GM12874 (cell line): Measurements from ENCODE around the gene NLRP7.

Experiments
- TF ChIP-seq, protein P1 (sequence below): IDR thresholded peaks from 2 replicates; pipeline ENCODE4 v1.5.1; 2011; ENCODE audit warnings: low read depth, mild to moderate bottlenecking, control low read depth, low read length, moderate library complexity; ENCODE audit not compliant: insufficient read depth

The NLRP7 gene

DNA sequence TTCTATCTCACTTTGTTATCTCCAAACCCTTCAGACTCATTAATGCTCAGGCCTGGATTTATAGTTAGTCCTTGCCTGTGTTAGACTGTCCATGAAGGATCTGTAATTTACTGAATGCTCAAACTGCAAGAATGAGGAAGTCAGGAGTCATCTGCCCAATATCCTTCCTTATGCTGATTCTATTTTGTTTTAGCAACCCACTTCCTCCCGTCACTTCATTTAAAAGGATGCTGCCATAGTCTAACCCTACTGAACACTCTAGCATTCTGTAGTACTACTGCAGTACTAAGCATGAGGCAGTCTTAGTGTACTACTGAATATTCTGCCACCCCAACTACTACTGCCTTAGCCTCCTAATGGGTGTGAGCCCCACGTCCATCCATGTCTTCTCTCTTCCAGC is 71.8 kb downstream of the NLRP7 start:
- TF ChIP-seq, protein P1, sequence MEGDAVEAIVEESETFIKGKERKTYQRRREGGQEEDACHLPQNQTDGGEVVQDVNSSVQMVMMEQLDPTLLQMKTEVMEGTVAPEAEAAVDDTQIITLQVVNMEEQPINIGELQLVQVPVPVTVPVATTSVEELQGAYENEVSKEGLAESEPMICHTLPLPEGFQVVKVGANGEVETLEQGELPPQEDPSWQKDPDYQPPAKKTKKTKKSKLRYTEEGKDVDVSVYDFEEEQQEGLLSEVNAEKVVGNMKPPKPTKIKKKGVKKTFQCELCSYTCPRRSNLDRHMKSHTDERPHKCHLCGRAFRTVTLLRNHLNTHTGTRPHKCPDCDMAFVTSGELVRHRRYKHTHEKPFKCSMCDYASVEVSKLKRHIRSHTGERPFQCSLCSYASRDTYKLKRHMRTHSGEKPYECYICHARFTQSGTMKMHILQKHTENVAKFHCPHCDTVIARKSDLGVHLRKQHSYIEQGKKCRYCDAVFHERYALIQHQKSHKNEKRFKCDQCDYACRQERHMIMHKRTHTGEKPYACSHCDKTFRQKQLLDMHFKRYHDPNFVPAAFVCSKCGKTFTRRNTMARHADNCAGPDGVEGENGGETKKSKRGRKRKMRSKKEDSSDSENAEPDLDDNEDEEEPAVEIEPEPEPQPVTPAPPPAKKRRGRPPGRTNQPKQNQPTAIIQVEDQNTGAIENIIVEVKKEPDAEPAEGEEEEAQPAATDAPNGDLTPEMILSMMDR = no peak

DNA sequence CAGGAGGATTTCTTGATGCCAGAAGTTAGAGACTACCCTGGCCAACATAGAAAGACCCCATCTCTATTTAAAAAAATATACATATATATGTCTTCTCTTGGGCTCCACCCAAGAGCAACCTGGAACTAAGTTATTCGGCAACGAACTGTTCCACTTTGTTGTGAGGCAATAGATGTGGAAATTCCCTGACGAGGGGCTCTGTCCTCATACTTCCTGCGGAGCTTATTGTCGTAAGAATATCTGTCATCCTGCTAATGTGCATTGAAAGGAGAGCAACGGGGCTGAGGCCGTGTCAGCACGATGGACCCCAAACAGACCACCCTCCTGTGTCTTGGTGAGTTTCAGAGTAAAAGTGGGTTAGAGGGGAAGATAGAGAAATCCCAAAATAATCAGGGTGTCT is 73.3 kb downstream of the NLRP7 start, which contains the start of gene FCAR:
FCAR (plus strand) TSS at position 246 of the 400 bp plus-strand sequence; CDS start at position 301, 55 bp downstream.
- TF ChIP-seq, protein P1 = no peak
